AML-193 (cell line): ENCODE results near the gene BLOC1S5.
"Not testable (repeated sequence)": the region's sequence is repeated elsewhere in the genome, so short reads cannot be mapped to it uniquely, and the experiment has no call there.

Experiments
- DNase-seq, 2 experiments: peaks; one replicate each; lab custom pipeline; 2025; lab: John Stamatoyannopoulos, UW

The BLOC1S5 gene

GRCh38 chr6:7993399-7993798, 70.8 kb downstream of the BLOC1S5 start:
- no peak for DNase-seq

- peak; percentile 42 to 53 for DNase-seq
Measured at GRCh38 chr6:7992002-7992815, 72.0 kb downstream of the BLOC1S5 start.

GRCh38 chr6:7991536-7991935, 72.7 kb downstream of the BLOC1S5 start:
- DNase-seq = no peak

DNA sequence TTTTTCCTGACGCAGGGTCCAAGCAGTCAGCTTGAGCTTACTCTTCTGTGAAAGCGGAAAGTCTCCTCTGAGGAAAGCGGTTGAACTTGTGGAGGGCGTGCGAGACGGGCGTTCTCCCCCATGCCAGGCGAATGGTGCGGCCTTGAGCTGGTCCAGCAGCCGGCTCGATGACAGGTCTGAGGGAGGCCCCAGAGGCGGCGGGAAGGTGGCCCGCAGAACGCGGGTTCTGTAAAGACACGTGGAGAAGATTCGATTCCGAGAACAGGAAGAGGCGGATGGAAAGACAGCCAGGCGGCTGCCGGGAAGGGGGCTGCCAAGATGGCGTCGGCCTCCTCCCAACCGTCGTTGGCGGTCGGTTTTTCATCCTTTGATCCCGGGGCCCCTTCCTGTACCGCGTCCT, 78.0 kb downstream of the BLOC1S5 start:
- DNase-seq = no peak

DNA sequence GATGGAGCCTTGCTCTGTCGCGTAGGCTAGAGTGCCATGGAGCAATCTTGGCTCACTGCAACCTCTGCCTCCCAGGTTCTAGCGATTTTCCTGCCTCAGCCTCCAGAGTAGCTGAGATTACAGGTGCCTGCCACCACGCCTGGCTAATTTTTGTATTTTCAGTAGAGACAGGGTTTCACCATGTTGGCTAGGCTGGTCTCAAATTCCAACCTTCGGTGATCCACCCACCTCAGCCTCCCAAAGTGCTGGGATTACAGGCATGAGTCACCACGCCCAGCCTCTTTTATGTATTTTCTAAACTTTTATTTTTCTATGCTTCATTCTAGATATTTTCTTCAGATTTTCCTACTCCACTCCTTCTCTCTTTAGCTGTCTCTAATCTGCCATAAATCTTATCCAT, 80.2 kb downstream of the BLOC1S5 start:
- DNase-seq = not testable (repeated sequence)

GRCh38 chr6:7979831-7980230, 84.4 kb downstream of the BLOC1S5 start:
- DNase-seq = no peak

GRCh38 chr6:7978736-7979135, 85.5 kb downstream of the BLOC1S5 start:
- no peak for DNase-seq

GRCh38 chr6:7976485-7977056, 87.6 kb downstream of the BLOC1S5 start:
- no peak for DNase-seq

- no peak for DNase-seq
Measured at GRCh38 chr6:7975764-7976146, 88.4 kb downstream of the BLOC1S5 start.

DNA sequence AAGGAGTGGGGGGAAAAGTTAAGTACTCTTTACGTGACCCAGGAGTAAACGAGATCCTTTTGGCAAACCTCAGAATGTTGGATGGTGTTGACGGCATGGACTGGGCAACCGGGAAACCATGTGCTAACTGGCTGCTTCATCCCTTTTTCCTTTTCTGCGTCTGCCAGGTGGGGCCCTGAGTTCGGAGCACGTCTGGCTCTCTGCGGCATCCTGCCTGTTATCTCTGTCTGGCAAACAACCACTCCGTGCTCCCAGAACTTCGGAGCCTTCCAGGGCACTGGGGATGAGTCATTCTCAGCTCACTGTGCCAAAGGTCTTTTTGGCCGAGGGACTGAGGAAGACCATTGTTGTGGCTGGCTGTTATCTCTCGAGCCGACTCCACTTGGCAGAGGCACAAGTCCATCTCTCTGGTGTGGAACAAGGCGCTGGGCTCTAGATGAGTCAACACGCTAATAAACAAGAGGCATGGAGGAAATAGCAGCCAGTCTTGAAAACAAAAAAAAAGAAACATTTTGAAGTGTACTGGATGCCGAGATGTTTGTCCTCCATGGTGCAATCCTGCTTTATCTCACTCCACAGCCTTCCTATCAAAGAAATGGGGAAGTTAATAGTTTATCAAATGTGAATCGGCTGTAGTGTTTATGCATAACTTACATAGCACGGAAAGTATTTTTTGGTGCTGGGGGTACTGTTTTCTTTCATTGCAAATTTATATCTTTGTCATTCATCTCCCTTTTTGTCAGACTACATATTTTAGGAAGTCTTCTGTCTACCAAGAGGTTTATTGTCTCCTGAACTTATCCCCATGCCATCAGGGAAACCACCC, 89.0 kb downstream of the BLOC1S5 start:
- peak; percentile 26 to 31 for DNase-seq

DNA sequence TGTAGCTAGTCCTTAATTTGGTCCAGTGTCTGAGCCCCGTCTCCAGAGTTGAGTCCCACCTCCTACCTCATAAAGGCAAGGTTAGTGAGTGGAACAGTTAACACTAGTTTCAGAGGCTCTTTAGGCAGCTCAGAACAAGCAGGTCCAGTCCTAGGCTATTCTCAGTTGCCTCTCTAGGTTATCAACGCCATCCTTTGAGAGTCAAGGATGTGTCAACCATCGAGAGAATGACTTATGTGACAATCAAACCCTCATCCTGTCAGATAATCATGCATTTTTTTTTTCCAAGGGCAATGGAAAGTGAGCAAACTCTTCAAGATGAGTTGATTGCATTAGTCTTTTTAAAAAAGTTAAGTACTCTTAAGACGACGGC, 89.6 kb downstream of the BLOC1S5 start:
- DNase-seq = no peak

DNA sequence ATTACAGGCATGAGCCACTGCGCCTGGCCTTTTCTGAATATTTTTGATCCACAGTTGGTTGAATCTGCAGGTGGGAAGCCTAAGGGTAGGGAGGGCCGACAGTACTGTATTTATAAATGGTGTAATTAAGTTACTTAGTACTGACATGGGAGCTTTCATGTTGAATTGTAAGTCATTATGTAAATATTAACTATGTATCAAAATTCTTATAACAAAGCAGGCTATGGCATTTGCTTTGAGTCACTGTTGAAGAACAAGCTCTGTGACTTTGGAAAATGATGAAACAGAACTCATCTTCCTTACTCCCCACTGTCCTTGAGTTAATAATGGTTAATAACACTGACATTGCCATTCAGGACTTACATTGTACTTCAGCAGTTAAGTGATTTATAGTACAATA, 90.6 kb downstream of the BLOC1S5 start:
- no peak for DNase-seq

GRCh38 chr6:7971499-7971898, 92.7 kb downstream of the BLOC1S5 start:
- DNase-seq = no peak

- no peak for DNase-seq
Measured at GRCh38 chr6:7970616-7971015, 93.6 kb downstream of the BLOC1S5 start.
